LNCaP clone FGC (cell line): ENCODE results near the gene STN1.
"Not testable (repeated sequence)": the region's sequence is repeated elsewhere in the genome, so short reads cannot be mapped to it uniquely, and the experiment has no call there.

Source experiments
- DNase-seq: peaks from one replicate; pipeline ENCODE4 v3.0.0-alpha.2; 2011; ENCODE audit warnings: low read depth
- H3K4me3 ChIP-seq: 2 replicates; pipeline ENCODE4 v1.5.1; 2011; ENCODE audit warnings: mild to moderate bottlenecking, low read depth, low read length, control low read depth
- TF ChIP-seq, protein P1 (sequence below): IDR thresholded peaks from 2 replicates; pipeline ENCODE4 v1.5.1; 2012; ENCODE audit warnings: mild to moderate bottlenecking; ENCODE audit not compliant: control insufficient read depth, insufficient read depth; ENCODE audit errors: extremely low read depth

Gene STN1

GRCh38 chr10:103847346-103847745 lies 70.6 kb downstream of the STN1 start:
- no peak overlapping the region for H3K4me3 ChIP-seq
- TF ChIP-seq, protein P1, sequence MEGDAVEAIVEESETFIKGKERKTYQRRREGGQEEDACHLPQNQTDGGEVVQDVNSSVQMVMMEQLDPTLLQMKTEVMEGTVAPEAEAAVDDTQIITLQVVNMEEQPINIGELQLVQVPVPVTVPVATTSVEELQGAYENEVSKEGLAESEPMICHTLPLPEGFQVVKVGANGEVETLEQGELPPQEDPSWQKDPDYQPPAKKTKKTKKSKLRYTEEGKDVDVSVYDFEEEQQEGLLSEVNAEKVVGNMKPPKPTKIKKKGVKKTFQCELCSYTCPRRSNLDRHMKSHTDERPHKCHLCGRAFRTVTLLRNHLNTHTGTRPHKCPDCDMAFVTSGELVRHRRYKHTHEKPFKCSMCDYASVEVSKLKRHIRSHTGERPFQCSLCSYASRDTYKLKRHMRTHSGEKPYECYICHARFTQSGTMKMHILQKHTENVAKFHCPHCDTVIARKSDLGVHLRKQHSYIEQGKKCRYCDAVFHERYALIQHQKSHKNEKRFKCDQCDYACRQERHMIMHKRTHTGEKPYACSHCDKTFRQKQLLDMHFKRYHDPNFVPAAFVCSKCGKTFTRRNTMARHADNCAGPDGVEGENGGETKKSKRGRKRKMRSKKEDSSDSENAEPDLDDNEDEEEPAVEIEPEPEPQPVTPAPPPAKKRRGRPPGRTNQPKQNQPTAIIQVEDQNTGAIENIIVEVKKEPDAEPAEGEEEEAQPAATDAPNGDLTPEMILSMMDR = no peak
- DNase-seq = no peak

GRCh38 chr10:103845972-103846371 lies 72.0 kb downstream of the STN1 start:
- TF ChIP-seq, protein P1 = no peak
- DNase-seq = no peak
- no peak overlapping the region for H3K4me3 ChIP-seq

GRCh38 chr10:103845346-103845745 lies 72.6 kb downstream of the STN1 start:
- not testable (repeated sequence) for H3K4me3 ChIP-seq, DNase-seq

DNA sequence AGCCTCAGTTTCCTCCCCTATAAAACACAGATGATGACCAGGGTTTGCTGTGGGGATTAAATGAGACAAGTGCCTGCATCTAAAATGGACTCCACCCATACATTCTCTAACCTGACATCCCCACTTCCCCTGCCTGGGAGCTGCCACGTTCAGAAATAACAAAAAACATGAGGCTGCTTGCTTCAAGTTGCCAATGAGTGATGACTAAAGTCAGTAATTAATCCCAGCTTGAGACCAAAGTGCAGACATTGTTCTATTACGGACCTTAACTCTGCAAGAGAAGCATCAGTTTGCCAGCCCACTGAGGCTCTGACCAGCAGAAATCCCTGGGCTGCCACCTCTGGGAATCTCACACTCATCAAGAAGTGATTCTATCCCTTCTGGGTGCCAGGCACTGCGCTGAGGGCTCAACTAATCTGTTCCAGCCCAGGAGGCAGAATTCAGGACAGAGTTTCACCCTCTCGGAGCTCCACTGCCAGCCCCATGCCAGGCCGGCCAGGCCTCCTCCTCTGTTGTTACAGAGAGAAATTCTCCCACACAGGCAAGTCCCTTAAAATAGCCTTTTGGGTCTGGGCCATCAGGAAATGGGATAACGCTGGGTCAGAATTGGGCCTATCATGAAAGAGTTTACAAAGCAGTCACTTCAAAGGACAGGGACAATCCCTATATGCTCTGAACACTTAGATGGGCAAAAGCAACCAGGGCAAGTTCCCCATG lies 74.0 kb downstream of the STN1 start:
- no peak for DNase-seq
- TF ChIP-seq, protein P1 = no peak
- H3K4me3 ChIP-seq = no peak overlapping the region

DNA sequence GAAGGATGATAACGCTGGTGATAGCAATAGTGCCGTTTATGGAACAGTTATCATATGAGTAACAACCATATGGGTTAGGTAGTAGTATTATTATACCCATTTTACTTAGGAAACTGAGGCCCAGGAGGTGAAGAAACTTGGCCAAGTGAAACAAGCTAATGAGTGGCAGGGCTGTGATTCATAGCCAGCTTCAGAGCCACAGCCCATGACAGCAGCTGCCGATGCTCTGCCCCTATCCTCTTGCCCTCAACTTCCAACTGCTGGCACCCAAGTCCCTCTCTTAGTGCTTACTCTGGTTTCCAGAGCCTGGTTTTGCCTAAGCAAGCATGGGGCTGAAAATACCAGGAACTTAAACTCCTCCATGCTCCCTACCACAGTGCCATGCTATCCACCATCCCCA lies 74.9 kb downstream of the STN1 start:
- TF ChIP-seq, protein P1 = no peak
- no peak for DNase-seq
- no peak overlapping the region for H3K4me3 ChIP-seq

DNA sequence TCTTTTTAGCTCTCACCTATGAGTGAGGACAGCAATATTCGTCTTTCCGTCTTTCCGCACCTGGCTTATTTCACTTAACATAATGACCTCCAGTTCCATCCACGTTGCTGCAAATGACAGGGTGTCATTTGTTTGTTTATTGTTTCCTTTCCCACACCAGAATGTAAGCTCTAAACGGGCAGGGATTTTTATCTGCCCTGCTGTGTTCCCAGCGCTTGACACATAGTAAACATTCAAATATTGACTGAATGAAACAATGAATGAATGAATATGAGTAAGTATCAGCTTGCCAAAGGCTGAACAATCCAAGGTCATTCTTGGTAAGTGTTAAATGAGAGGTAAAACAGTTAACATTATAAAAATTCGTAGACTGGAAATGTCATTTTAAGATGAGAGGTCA lies 75.4 kb downstream of the STN1 start:
- H3K4me3 ChIP-seq = no peak overlapping the region
- DNase-seq = no peak
- TF ChIP-seq, protein P1 = no peak

DNA sequence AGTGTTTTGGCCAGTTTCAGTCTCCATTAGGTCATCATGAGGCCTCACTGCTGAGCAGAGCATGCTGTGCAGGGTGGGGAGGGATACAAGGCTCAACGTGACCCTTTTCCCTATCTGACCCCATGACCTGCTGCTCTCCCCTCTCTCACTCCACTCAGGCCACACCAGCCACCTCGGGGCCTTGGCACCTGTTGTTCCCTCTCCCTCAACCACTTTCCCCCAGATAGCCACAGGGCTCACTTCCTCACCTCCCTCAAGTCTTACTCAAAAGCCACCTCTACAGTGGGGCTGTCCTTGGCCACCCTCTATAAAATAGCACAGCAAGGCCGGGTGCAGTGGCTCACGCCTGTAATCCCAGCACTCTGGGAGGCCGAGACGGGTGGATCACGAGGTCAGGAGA lies 76.5 kb downstream of the STN1 start:
- TF ChIP-seq, protein P1 = no peak
- no peak overlapping the region for H3K4me3 ChIP-seq
- DNase-seq = no peak

DNA sequence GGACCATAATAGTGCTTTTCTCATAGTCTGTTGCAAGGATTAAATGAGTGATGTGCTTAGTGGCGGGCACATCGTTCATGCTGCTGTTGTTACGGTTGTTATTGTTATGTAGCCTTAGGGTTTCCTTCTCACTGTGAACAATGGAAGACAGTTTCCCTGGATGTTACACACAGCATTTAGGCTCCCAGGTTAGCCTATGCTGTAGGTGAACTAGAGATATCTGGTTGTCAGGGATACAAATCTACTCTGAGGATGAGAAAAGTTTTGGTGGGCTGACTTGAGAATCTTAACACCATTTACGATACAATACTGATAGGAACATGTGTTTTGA lies 77.3 kb downstream of the STN1 start:
- DNase-seq = no peak
- H3K4me3 ChIP-seq = no peak overlapping the region
- TF ChIP-seq, protein P1 = no peak
